AG04449 (cell line): ENCODE results near the gene MADD.

Experiments
- CTCF ChIA-PET: fragments of 350-600 bp; formaldehyde crosslinking; extraction: SDS; loops from one replicate; lab custom pipeline; 2021; ENCODE audit warnings: antibody characterized with exemption; lab: Yijun Ruan, JAX
- POLR2A ChIA-PET: fragments of 400-600, 350-600 bp; formaldehyde crosslinking; extraction: SDS; loops from one replicate; lab custom pipeline; 2020; ENCODE audit warnings: antibody characterized with exemption, inconsistent platforms; lab: Yijun Ruan, JAX
- DNase-seq: peaks from one replicate; pipeline ENCODE4 v3.0.0-alpha.2; 2010; ENCODE audit warnings: low read depth, low spot score
- H3K4me3 ChIP-seq: 2 replicates; pipeline ENCODE4 v1.5.1; 2011; ENCODE audit warnings: low read depth, mild to moderate bottlenecking, control low read depth, low read length
- TF ChIP-seq, protein P1 (sequence below): IDR thresholded peaks from one replicate; pipeline ENCODE4 v1.5.1; 2011; ENCODE audit warnings: mild to moderate bottlenecking, moderate library complexity, low read length, control low read depth, inconsistent platforms; ENCODE audit not compliant: insufficient read depth; ENCODE audit errors: missing control alignments

Gene MADD

DNA sequence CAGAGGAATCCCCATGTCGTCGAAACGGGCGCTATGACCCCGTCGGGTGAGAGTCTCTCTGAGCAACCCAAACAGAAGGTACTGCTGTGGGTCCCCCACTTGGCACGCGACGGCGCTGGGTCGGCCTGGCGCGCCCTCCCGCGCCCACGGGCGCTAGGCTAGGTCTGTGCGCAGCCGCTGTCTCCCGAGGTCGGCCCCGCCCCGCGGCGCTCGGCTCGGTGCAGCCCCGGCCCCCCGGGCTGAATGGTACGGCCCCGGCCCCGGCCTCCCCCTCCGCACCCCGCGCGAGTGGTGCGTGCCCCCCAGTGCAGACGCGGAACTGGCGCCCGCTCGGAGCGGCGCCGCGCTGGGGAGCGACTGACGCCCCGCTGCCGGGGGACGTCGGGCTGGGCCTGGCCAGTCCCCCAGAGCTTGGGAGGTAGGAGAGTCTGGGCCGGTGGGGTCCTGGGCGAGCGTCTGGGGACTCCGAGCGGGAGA lies at the start of gene MADD:
Gene MADD (plus strand): TSS at position 305 of the 477 bp plus-strand sequence.
- peak within 1 kb of the TSS; percentile 75 for H3K4me3 ChIP-seq
- ChIA-PET POLR2A (no interaction called here), CTCF (interaction anchor here (3.5 to 5.8 kb wide), 3 partner anchors 11 to 90 kb away, joined by 10 to 41 read pairs (median 15); partner anchors contain the start of gene NR1H3)
- TF ChIP-seq, protein P1, sequence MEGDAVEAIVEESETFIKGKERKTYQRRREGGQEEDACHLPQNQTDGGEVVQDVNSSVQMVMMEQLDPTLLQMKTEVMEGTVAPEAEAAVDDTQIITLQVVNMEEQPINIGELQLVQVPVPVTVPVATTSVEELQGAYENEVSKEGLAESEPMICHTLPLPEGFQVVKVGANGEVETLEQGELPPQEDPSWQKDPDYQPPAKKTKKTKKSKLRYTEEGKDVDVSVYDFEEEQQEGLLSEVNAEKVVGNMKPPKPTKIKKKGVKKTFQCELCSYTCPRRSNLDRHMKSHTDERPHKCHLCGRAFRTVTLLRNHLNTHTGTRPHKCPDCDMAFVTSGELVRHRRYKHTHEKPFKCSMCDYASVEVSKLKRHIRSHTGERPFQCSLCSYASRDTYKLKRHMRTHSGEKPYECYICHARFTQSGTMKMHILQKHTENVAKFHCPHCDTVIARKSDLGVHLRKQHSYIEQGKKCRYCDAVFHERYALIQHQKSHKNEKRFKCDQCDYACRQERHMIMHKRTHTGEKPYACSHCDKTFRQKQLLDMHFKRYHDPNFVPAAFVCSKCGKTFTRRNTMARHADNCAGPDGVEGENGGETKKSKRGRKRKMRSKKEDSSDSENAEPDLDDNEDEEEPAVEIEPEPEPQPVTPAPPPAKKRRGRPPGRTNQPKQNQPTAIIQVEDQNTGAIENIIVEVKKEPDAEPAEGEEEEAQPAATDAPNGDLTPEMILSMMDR: no peak
- DNase-seq: no peak

DNA sequence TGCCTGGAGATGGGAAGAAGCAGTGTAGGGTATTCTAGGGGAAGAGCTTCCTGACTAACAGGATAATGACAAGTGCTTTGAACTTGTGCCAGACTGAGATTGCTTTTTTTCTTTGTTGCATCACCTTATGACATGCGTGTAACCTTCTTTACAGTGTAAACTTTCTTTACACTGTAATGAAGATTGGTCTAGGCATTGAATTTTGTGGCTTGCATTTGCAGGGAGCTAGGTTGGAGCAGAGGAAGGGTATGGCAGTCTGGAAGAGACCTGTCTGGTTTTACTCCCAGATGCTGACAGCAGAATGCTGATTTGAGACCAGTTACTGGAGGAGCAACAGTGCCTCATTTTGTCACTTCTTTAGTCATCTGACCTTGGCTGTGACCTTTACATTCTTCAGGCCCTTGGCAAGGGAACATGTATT lies 49.5 kb upstream of the MADD start:
- CTCF ChIA-PET: interaction anchor here (0.6 to 4.1 kb wide), 7 partner anchors 14 to 43 kb away, joined by 3 to 26 read pairs (median 5); partner anchors contain the start of gene NR1H3
- TF ChIP-seq, protein P1: no peak
- POLR2A ChIA-PET: interaction anchor here (0.9 kb wide), 1 partner anchor 28 kb away, joined by 5 read pairs; the partner anchor contains the start of gene ACP2
- no peak for DNase-seq
- no peak overlapping the region for H3K4me3 ChIP-seq

DNA sequence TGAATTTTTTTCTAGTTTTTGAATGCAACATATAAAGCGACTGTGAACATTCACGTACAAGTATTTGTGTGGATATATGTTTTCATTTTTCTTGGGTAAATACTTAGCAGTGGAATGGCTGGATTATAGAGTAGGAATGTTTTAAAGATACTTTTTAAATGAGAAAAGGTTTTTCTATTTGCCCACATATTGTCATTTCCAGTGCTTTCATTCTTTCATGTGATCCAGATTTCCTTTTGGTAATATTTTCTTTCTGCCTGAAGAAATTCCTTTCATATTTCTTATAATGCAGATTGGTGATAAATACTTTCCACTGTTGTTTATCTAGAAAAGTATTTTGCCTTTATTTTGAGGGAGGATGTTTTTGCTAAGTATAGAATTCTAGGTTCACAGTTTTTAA lies 47.2 kb upstream of the MADD start:
- ChIA-PET POLR2A (no interaction called here), CTCF (interaction anchor here (1.4 kb wide), 1 partner anchor 34 kb away, joined by 6 read pairs; no protein-coding TSS in a partner anchor)
- TF ChIP-seq, protein P1: no peak
- no peak overlapping the region for H3K4me3 ChIP-seq
- no peak for DNase-seq

DNA sequence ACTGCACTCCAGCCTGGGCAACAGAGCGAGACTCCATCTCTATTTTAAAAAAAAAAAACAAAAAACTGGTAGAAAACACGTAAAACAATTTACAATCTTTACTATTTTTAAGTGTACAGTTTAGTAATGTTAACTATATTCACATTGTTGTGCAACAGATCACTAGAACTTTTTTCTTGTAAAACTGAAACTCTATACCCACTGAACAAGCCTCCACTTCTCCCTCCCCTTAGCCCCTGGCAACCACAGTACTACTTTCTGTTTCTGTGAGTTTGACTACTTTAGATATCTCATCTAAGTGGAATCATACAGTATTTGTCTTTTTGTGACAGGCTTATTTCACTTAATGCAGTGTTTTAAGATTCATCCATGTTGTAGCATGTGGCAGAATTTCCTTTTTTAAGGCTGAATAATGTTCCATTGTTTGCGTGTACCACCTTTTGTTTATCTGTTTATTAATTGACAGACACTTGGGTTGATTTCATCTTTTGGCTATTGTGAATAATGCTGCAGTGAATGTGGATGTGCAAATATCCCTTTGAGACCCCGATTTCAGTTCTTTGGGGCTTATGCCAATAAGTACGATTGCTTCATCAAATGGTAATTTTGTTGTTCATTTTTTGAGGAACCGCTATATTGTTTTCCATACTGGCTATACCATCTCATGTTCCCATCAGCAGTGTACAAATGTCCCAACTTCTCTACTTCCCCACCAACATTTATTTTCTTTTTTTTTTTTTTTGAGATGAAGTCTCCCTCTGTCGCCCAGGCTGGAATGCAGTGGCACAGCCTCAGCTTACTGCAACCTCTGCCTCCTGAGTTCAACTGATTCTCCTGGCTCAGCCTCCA lies 44.2 kb upstream of the MADD start:
- no peak overlapping the region for H3K4me3 ChIP-seq
- DNase-seq: no peak
- TF ChIP-seq, protein P1: no peak
- POLR2A ChIA-PET: no interaction called here
- CTCF ChIA-PET: interaction anchor here (2.4 kb wide), 1 partner anchor 9 kb away, joined by 7 read pairs; no protein-coding TSS in a partner anchor

DNA sequence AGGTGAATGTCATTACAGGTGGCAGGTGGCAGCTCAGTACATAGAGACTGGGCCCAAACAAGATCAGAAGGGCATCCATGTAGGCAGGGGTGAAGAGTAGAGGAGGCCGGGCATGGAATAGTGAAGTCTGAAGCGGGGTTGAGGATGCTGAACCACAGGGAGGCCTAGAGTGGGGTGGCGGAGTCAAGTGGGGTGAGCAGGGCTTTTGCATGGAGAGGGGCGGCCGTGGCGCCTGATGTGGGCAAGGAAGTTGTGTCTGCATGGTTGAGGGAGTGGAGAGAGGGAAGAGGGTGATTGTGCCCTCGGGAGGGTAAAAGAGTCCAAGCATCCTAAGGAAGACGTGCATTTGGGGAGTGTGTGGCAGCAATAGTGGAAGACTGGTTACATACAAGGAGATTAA lies 40.8 kb upstream of the MADD start:
- DNase-seq: no peak
- TF ChIP-seq, protein P1: no peak
- CTCF ChIA-PET: interaction anchor here (1.4 to 1.8 kb wide), 2 partner anchors 30 to 50 kb away, joined by 4 to 10 read pairs; no protein-coding TSS in a partner anchor
- no peak overlapping the region for H3K4me3 ChIP-seq
- POLR2A ChIA-PET: interaction anchor here (0.9 to 1.7 kb wide), 3 partner anchors 13 to 20 kb away, joined by 3 to 6 read pairs (median 3); partner anchors contain the start of genes ACP2 and DDB2
